HCT116 (cell line): ENCODE results near the gene PHYHIPL. TPM values are rescaled to one million over a fixed set of nuclear protein-coding genes. Genes with fewer than 3 reads are reported as not detected.

ENCODE experiments used
- ATAC-seq: fragments of 200-7000 bp; cut with Tn5 transposase; 2 replicates; pipeline ENCODE4 v1.9.1; 2020; ENCODE audit warnings: mild to moderate bottlenecking, moderate library complexity
- BruUV-seq: library from RNA; stranded (reverse); fragments of 400-500 nt; replicated peaks from 2 replicates; lab custom pipeline; 2021; lab: Mats Ljungman, UMichigan
- CTCF ChIA-PET: fragments of 300-600 bp; sonication (Branson Sonifier 250); formaldehyde crosslinking; loops from one replicate; lab custom pipeline; 2021; ENCODE audit warnings: antibody characterized with exemption; lab: Charles Lee
- POLR2A ChIA-PET: fragments of 300-600, 350-600 bp; sonication (Branson Sonifier 250); formaldehyde crosslinking; loops from one replicate; lab custom pipeline; 2021; ENCODE audit warnings: antibody characterized with exemption; lab: Charles Lee
- RAD21 ChIA-PET, 2 experiments: fragments of 300-600 bp; sonication (Branson Sonifier 250); formaldehyde crosslinking; loops; one replicate each; lab custom pipeline; 2023; ENCODE audit warnings: low total read pairs in 2 of 2; ENCODE audit not compliant: uncharacterized antibody in 2 of 2, unreplicated experiment in 2 of 2, low non-redundant PET in 1 of 2; lab: Charles Lee
- DNase-seq: peaks from one replicate; pipeline ENCODE4 v3.0.0-alpha.2; 2010; ENCODE audit warnings: low read depth, low spot score
- H2AFZ ChIP-seq: fragments of 200-600 bp; shearing (Covaris generic), sonication (generic); 2 replicates; pipeline ENCODE4 v1.6.1; 2017; ENCODE audit warnings: low read depth, mixed run types, mixed read lengths, antibody characterized with exemption, low read length; ENCODE audit not compliant: poor library complexity, severe bottlenecking
- H3K27ac ChIP-seq: 2 replicates; pipeline ENCODE4 v1.5.1; 2012; ENCODE audit warnings: low read depth, low read length
- H3K27me3 ChIP-seq: fragments of 200-600 bp; sonication (generic); 2 replicates; pipeline ENCODE4 v1.6.1; 2016; ENCODE audit warnings: mixed run types, low read length, mixed read lengths; ENCODE audit not compliant: insufficient read depth
- H3K36me3 ChIP-seq, 2 experiments: fragments of 200-500 bp in 1 of 2; fragments of 200-600 bp in 1 of 2; sonication (Bioruptor generic) in 1 of 2; sonication (generic) in 1 of 2; 2 replicates each; pipeline versions ENCODE4 v1.5.1 to v1.6.1; 2014 to 2016; ENCODE audit warnings: low read length in 2 of 2, inconsistent platforms in 1 of 2, mixed read lengths in 1 of 2, mixed run types in 1 of 2; ENCODE audit not compliant: insufficient read depth in 2 of 2, control insufficient read depth in 1 of 2
- H3K4me1 ChIP-seq, 2 experiments: fragments of 200-600 bp in 1 of 2; sonication (generic) in 1 of 2; 2 replicates each; pipeline versions ENCODE4 v1.5.1 to v1.6.1; 2012 to 2017; ENCODE audit warnings: low read length in 2 of 2, inconsistent platforms in 1 of 2, mild to moderate bottlenecking in 1 of 2, mixed read lengths in 1 of 2, mixed run types in 1 of 2, moderate library complexity in 1 of 2; ENCODE audit not compliant: insufficient read depth in 2 of 2, control insufficient read depth in 1 of 2
- H3K4me2 ChIP-seq: fragments of 200-600 bp; sonication (generic); 2 replicates; pipeline ENCODE4 v1.6.1; 2017; ENCODE audit warnings: mixed run types, low read length, mixed read lengths
- H3K4me3 ChIP-seq, 2 experiments: fragments of 200-600 bp in 1 of 2; sonication (generic) in 1 of 2; replicated peaks in 1 of 2; 2 replicates each; pipeline ENCODE4 v1.5.1; 2011 to 2016; ENCODE audit warnings: low read length in 2 of 2, control low read depth in 1 of 2, low read depth in 1 of 2, mild to moderate bottlenecking in 1 of 2, mixed read lengths in 1 of 2, mixed run types in 1 of 2
- H3K79me2 ChIP-seq: fragments of 200-600 bp; sonication (generic); 2 replicates; pipeline ENCODE4 v1.6.1; 2017; ENCODE audit warnings: mild to moderate bottlenecking, mixed run types, low read length, moderate library complexity, mixed read lengths; ENCODE audit not compliant: insufficient read depth
- H3K9ac ChIP-seq: fragments of 200-600 bp; sonication (generic); 2 replicates; pipeline ENCODE4 v1.6.1; 2016; ENCODE audit warnings: low read length, mixed read lengths
- H3K9me2 ChIP-seq: fragments of 200-600 bp; sonication (generic), shearing (Covaris generic); 2 replicates; pipeline ENCODE4 v1.6.1; 2017; ENCODE audit warnings: mixed run types, mild to moderate bottlenecking, moderate library complexity; ENCODE audit not compliant: insufficient read depth
- H3K9me3 ChIP-seq, 2 experiments: fragments of 200-500 bp in 1 of 2; fragments of 200-600 bp in 1 of 2; sonication (Bioruptor generic) in 1 of 2; sonication (generic) in 1 of 2; 2 replicates each; pipeline ENCODE4 v1.6.1; 2014 to 2017; ENCODE audit warnings: low read length in 2 of 2, mixed read lengths in 2 of 2, inconsistent platforms in 1 of 2, low read depth in 1 of 2, mild to moderate bottlenecking in 1 of 2, mixed run types in 1 of 2, moderate library complexity in 1 of 2; ENCODE audit not compliant: control insufficient read depth in 1 of 2, insufficient read depth in 1 of 2
- H4K20me1 ChIP-seq: fragments of 200-600 bp; sonication (generic), shearing (Covaris generic); 2 replicates; pipeline ENCODE4 v1.6.1; 2017; ENCODE audit warnings: mixed run types, mild to moderate bottlenecking, moderate library complexity; ENCODE audit not compliant: insufficient read depth
- CBX3 ChIP-seq: IDR thresholded peaks from 2 replicates; pipeline ENCODE4 v1.6.1; 2012; ENCODE audit warnings: low read depth
- EGR1 ChIP-seq: IDR thresholded peaks from 2 replicates; pipeline ENCODE4 v1.6.1; 2012; ENCODE audit warnings: low read depth
- ELF1 ChIP-seq: IDR thresholded peaks from 2 replicates; pipeline ENCODE4 v1.6.1; 2012; ENCODE audit warnings: low read depth, borderline replicate concordance
- EZH2phosphoT487 ChIP-seq: fragments of 200-600 bp; IDR thresholded peaks from 2 replicates; pipeline ENCODE4 v1.6.1; 2018; ENCODE audit warnings: antibody characterized with exemption, borderline replicate concordance
- FOSL1 ChIP-seq: IDR thresholded peaks from 2 replicates; pipeline ENCODE4 v1.6.1; 2012; ENCODE audit warnings: low read depth
- JUND ChIP-seq: IDR thresholded peaks from 2 replicates; pipeline ENCODE4 v1.6.1; 2012
- POLR2A ChIP-seq: IDR thresholded peaks from 2 replicates; pipeline ENCODE4 v1.7.0; 2011; ENCODE audit warnings: borderline replicate concordance; ENCODE audit not compliant: insufficient read depth, insufficient read length; ENCODE audit errors: extremely low read depth
- POLR2AphosphoS5 ChIP-seq: IDR thresholded peaks from 2 replicates; pipeline ENCODE4 v1.6.1; 2011; ENCODE audit warnings: mild to moderate bottlenecking, low read depth, low read length, moderate library complexity
- RAD21 ChIP-seq: IDR thresholded peaks from 2 replicates; pipeline ENCODE4 v1.6.1; 2012; ENCODE audit warnings: low read depth, mild to moderate bottlenecking
- SIN3A ChIP-seq: IDR thresholded peaks from 2 replicates; pipeline ENCODE4 v1.6.1; 2012; ENCODE audit warnings: low read depth
- SP1 ChIP-seq: IDR thresholded peaks from 2 replicates; pipeline ENCODE4 v1.6.1; 2012; ENCODE audit warnings: low read depth
- SRF ChIP-seq: IDR thresholded peaks from 2 replicates; pipeline ENCODE4 v1.6.1; 2012; ENCODE audit warnings: low read depth
- TCF7L2 ChIP-seq: IDR thresholded peaks from 2 replicates; pipeline ENCODE4 v1.7.0; 2011; ENCODE audit warnings: borderline replicate concordance, inconsistent platforms; ENCODE audit not compliant: insufficient read depth, insufficient read length; ENCODE audit errors: extremely low read depth
- YY1 ChIP-seq: IDR thresholded peaks from 2 replicates; pipeline ENCODE4 v1.6.1; 2011; ENCODE audit warnings: low read length, low read depth, moderate library complexity, mild to moderate bottlenecking; ENCODE audit not compliant: insufficient replicate concordance; ENCODE audit errors: extremely low read depth
- ZFX ChIP-seq: fragments of 450-650 bp; IDR thresholded peaks from 2 replicates; pipeline ENCODE4 v1.6.1; 2017
- ZNF274 ChIP-seq: fragments of 200-500 bp; sonication (Bioruptor generic); IDR thresholded peaks from 2 replicates; pipeline ENCODE4 v1.6.1; 2014; ENCODE audit warnings: mild to moderate bottlenecking, low read depth, low read length, inconsistent platforms
- intact Hi-C: fragments of 100-400 bp; cut with micrococcal nuclease; formaldehyde crosslinking; loops from 2 replicates; pipeline ENCODE4 v1.10.0; 2022
- total RNA-seq: library from RNA; stranded (reverse); gene quantifications from one replicate; pipeline ENCODE4 v1.2.1, GENCODE V29; 2021; ENCODE audit not compliant: unreplicated experiment
- TF ChIP-seq, protein P1 (sequence below): IDR thresholded peaks from 2 replicates; pipeline ENCODE4 v1.6.1; 2012
- TF ChIP-seq, protein P2 (sequence below): IDR thresholded peaks from 2 replicates; pipeline ENCODE4 v1.6.1; 2011; ENCODE audit warnings: mild to moderate bottlenecking, low read length, moderate library complexity; ENCODE audit not compliant: insufficient replicate concordance; ENCODE audit errors: extremely low read depth

PHYHIPL gene
- total RNA-seq, 1 experiment from 2014 or later, result not detected

DNA sequence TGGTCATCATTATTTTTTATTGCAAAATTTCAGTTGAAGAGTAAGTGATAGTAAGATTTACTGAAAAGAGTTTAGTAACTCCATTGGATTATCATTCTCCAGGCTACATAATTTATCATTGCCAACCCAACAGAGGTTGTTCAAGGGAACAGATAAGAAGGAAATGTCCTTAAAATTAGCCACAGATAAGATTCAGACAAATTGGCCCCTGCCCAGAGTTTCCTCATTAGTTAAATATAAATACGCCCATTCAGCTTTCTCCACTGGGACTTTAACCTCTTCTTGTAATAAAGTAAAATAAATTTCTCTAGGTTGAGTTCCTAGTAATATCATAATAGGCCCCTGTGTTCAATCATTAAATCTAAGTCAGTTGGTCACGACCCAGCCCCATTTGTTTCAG is 27.7 kb upstream of the PHYHIPL start:
- H3K4me3 ChIP-seq, result no peak overlapping the region
- H3K36me3 ChIP-seq, result no peaks in the 10 kb centered on the region
- no peak overlapping the region for H3K27ac ChIP-seq
- H3K9me3 ChIP-seq, result no peaks in the 10 kb centered on the region
- ChIA-PET RAD21 (no interaction called here), POLR2A (no interaction called here), CTCF (no interaction called here)
- H3K27me3 ChIP-seq, result no peaks in the 10 kb centered on the region
- H3K9me2 ChIP-seq, result no peaks in the 10 kb centered on the region
- H2AFZ ChIP-seq, result no peak overlapping the region
- ATAC-seq (no peak), DNase-seq (no peak)
- no peaks in the 10 kb centered on the region for H4K20me1 ChIP-seq
- TF ChIP-seq SIN3A (no peak), SRF (no peak), RAD21 (no peak), EZH2phosphoT487 (no peak), JUND (no peak), ELF1 (no peak), EGR1 (no peak), POLR2A (no peak), ZFX (no peak)
- TF ChIP-seq, protein P1, sequence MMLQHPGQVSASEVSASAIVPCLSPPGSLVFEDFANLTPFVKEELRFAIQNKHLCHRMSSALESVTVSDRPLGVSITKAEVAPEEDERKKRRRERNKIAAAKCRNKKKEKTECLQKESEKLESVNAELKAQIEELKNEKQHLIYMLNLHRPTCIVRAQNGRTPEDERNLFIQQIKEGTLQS, result no peak
- no peaks in the 10 kb centered on the region for H3K4me1 ChIP-seq
- H3K4me2 ChIP-seq, result no peak overlapping the region
- no peak overlapping the region for H3K9ac ChIP-seq
- no TSS peak for BruUV-seq
- intact Hi-C loops, result no loop called here
- no peaks in the 10 kb centered on the region for H3K79me2 ChIP-seq

DNA sequence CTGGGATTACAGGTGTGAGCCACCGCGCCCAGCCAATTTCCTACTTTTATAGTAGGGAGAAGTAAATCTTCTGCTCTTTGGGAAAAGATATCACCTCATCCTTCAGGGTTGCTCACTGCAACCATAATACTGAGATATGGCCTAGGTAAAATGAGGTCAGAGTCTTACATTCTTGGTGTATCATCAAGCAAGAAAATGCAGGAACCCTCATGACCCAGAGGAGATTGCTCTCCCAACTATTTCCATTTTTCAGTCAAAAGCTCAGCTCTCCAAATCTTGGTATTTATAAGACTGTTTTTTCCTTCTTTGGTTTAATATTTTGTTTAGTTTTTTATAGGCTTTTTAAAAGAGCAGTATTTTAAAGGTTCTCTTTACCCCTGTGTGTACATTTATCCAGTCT is 20.9 kb upstream of the PHYHIPL start:
- Histone ChIP-seq H3K9ac (no peak overlapping the region), H3K9me2 (no peaks in the 10 kb centered on the region), H3K27me3 (no peaks in the 10 kb centered on the region), H3K79me2 (no peaks in the 10 kb centered on the region), H3K9me3 (no peaks in the 10 kb centered on the region), H3K27ac (no peak overlapping the region), H4K20me1 (no peaks in the 10 kb centered on the region), H3K4me1 (no peaks in the 10 kb centered on the region), H3K4me2 (no peak overlapping the region), H2AFZ (no peak overlapping the region), H3K4me3 (no peak overlapping the region), H3K36me3 (no peaks in the 10 kb centered on the region)
- ChIA-PET POLR2A (interaction anchor here (0.6 kb wide), 1 partner anchor 431 kb away, joined by 5 read pairs; no protein-coding TSS in a partner anchor), CTCF (no interaction called here), RAD21 (no interaction called here)
- intact Hi-C loops, result no loop called here
- DNase-seq (no peak), ATAC-seq (no peak)
- no TSS peak for BruUV-seq
- TF ChIP-seq, protein P1, result no peak
- TF ChIP-seq YY1, result no peak
- TF ChIP-seq TCF7L2, result no peak
- TF ChIP-seq POLR2AphosphoS5, result no peak
- no peak for TF ChIP-seq SP1
- no peak for TF ChIP-seq CBX3
- TF ChIP-seq JUND, result no peak
- no peak for TF ChIP-seq FOSL1
- no peak for TF ChIP-seq ELF1
- TF ChIP-seq ZNF274, result no peak
- TF ChIP-seq SRF, result no peak
- TF ChIP-seq, protein P2, sequence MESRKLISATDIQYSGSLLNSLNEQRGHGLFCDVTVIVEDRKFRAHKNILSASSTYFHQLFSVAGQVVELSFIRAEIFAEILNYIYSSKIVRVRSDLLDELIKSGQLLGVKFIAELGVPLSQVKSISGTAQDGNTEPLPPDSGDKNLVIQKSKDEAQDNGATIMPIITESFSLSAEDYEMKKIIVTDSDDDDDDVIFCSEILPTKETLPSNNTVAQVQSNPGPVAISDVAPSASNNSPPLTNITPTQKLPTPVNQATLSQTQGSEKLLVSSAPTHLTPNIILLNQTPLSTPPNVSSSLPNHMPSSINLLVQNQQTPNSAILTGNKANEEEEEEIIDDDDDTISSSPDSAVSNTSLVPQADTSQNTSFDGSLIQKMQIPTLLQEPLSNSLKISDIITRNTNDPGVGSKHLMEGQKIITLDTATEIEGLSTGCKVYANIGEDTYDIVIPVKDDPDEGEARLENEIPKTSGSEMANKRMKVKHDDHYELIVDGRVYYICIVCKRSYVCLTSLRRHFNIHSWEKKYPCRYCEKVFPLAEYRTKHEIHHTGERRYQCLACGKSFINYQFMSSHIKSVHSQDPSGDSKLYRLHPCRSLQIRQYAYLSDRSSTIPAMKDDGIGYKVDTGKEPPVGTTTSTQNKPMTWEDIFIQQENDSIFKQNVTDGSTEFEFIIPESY, result no peak
- TF ChIP-seq EZH2phosphoT487, result no peak
- no peak for TF ChIP-seq RAD21
